ENCODE data around the gene ACBD4.

DNA sequence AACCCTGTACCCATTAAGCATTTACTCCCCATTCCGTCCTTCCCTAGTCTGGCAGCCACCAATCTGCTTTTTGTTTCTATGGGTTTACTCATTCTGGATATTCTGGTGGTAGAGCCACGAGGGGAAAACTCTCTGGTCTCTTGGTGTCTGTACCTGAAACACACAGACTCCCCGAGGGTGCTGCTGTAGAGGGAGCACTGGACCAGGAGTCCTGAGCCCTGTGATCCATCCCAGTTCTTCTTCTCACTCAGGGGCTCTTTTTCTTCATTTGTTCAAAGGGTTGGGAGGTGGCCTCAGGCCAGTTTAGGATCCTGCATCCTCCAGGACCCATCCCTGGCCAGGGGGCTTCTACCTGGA lies 40.2 kb downstream of the ACBD4 start:
- TF ChIP-seq CTCF (IDR thresholded peaks at IDR 0.05) (no peak), POLR2A (IDR thresholded peaks at IDR 0.05) (no peak)

Data from tibial nerve (tissue), 3 donors.